Astrocyte (in vitro differentiated cells and primary cell): Measurements from ENCODE around the gene TTLL5. TPM values are rescaled to one million over a fixed set of nuclear protein-coding genes. Genes with fewer than 3 reads are reported as not detected.

ENCODE experiments used
- DNase-seq: peaks from one replicate; pipeline ENCODE4 v3.0.0-alpha.2; 2010; ENCODE audit warnings: low read depth
- FAIRE-seq: peaks from 2 replicates; lab custom pipeline; 2011; peaks lifted over from hg19 to GRCh38; lab: Jason Lieb, UNC
- H2AFZ ChIP-seq: 2 replicates; pipeline ENCODE4 v1.6.0; 2012; ENCODE audit warnings: low read depth, low read length, inconsistent platforms
- H3K27ac ChIP-seq: 2 replicates; pipeline ENCODE4 v1.5.1; 2011; ENCODE audit warnings: low read depth, low read length, inconsistent platforms
- H3K27me3 ChIP-seq: 2 replicates; pipeline ENCODE4 v1.6.0; 2011; ENCODE audit warnings: low read length, inconsistent platforms; ENCODE audit not compliant: insufficient read depth
- H3K36me3 ChIP-seq: 2 replicates; pipeline ENCODE4 v1.5.1; 2011; ENCODE audit warnings: low read length, inconsistent platforms; ENCODE audit not compliant: insufficient read depth
- H3K4me1 ChIP-seq: 2 replicates; pipeline ENCODE4 v1.5.1; 2011; ENCODE audit warnings: low read length, inconsistent platforms; ENCODE audit not compliant: insufficient read depth
- H3K4me2 ChIP-seq: 2 replicates; pipeline ENCODE4 v1.6.0; 2012; ENCODE audit warnings: low read length, inconsistent platforms
- H3K4me3 ChIP-seq: 2 replicates; pipeline ENCODE4 v1.5.1; 2011; ENCODE audit warnings: low read depth, mild to moderate bottlenecking, low read length, inconsistent platforms; ENCODE audit not compliant: insufficient read depth
- H3K79me2 ChIP-seq: 2 replicates; pipeline ENCODE4 v1.6.0; 2012; ENCODE audit warnings: mild to moderate bottlenecking, low read length, inconsistent platforms; ENCODE audit not compliant: insufficient read depth
- H3K9ac ChIP-seq: 2 replicates; pipeline ENCODE4 v1.6.0; 2012; ENCODE audit warnings: mild to moderate bottlenecking, low read length, inconsistent platforms
- H3K9me3 ChIP-seq: 2 replicates; pipeline ENCODE4 v1.5.1; 2012; ENCODE audit warnings: low read depth, mild to moderate bottlenecking, low read length, inconsistent platforms; ENCODE audit not compliant: insufficient read depth
- H4K20me1 ChIP-seq: 2 replicates; pipeline ENCODE4 v1.6.0; 2012; ENCODE audit warnings: low read length, inconsistent platforms; ENCODE audit not compliant: insufficient read depth
- H3K27ac Mint-ChIP-seq: one replicate; pipeline ENCODE4 v1.8.0; 2021; ENCODE audit warnings: mild to moderate bottlenecking, mixed read lengths; ENCODE audit not compliant: unreplicated experiment
- H3K27me3 Mint-ChIP-seq: one replicate; pipeline ENCODE4 v1.8.0; 2021; ENCODE audit warnings: low read depth, mixed read lengths; ENCODE audit not compliant: unreplicated experiment
- H3K36me3 Mint-ChIP-seq: one replicate; pipeline ENCODE4 v1.8.0; 2021; ENCODE audit warnings: low read depth, mixed read lengths; ENCODE audit not compliant: unreplicated experiment
- H3K4me1 Mint-ChIP-seq: one replicate; pipeline ENCODE4 v1.8.0; 2021; ENCODE audit warnings: low read depth, mixed read lengths; ENCODE audit not compliant: unreplicated experiment
- H3K4me3 Mint-ChIP-seq: one replicate; pipeline ENCODE4 v1.8.0; 2021; ENCODE audit warnings: mild to moderate bottlenecking, moderate library complexity, mixed read lengths; ENCODE audit not compliant: unreplicated experiment
- H3K9me3 Mint-ChIP-seq: one replicate; pipeline ENCODE4 v1.8.0; 2021; ENCODE audit warnings: mild to moderate bottlenecking, mixed read lengths; ENCODE audit not compliant: unreplicated experiment
- EZH2 ChIP-seq: IDR thresholded peaks from 2 replicates; pipeline ENCODE4 v1.6.1; 2012; ENCODE audit warnings: mild to moderate bottlenecking, low read length, inconsistent platforms; ENCODE audit not compliant: insufficient read depth
- total RNA-seq: library from RNA; stranded (reverse); gene quantifications from 2 replicates; pipeline ENCODE4 v1.2.1, GENCODE V29; 2021
- TF ChIP-seq, protein P1 (sequence below): IDR thresholded peaks from 2 replicates; pipeline ENCODE4 v1.5.1; 2011; ENCODE audit warnings: low read depth, mild to moderate bottlenecking, inconsistent platforms, low read length, moderate library complexity; ENCODE audit not compliant: insufficient read depth

TTLL5 gene
- total RNA-seq, 1 donor from 2014 or later = 24.0 TPM

DNA sequence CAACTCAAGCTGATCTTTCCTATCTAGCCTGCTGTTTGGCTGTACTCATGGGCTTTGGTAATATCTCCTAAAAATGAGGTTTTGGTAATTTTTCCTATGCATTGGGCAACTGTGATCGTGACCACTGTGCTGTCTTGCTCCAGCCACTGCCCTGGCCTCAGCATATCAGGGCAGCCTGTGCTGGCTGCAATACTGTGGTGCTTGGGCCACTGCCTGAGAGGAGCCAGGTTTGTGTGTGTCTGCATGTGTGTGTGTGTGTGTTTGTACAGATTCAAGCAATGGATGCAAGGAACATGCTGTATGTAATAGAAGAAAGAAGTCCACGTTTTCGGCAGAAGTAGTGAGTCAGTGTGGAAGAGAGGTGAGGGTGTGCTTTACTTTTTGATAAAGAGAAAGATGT, 13.4 kb upstream of the TTLL5 start:
- Histone ChIP-seq H3K36me3 (peaks cover 30% of the 10 kb centered on the region), H3K27me3 (no peaks in the 10 kb centered on the region), H3K9ac (peak overlapping the region; percentile 68), H3K27ac (peak overlapping the region; percentile 90), H4K20me1 (no peaks in the 10 kb centered on the region), H3K79me2 (no peaks in the 10 kb centered on the region), H3K9me3 (no peaks in the 10 kb centered on the region), H3K4me3 (no peak overlapping the region), H3K4me2 (peak overlapping the region; percentile 75), H3K4me1 (peaks cover 37% of the 10 kb centered on the region), H2AFZ (no peak overlapping the region)
- Mint-ChIP-seq H3K27me3 (no peaks in the 10 kb centered on the region), H3K4me1 (peaks cover 42% of the 10 kb centered on the region), H3K4me3 (no peak overlapping the region), H3K27ac (peak overlapping the region; percentile 75), H3K9me3 (no peaks in the 10 kb centered on the region), H3K36me3 (peaks cover 13% of the 10 kb centered on the region)
- DNase-seq = peak; percentile 24
- TF ChIP-seq, protein P1, sequence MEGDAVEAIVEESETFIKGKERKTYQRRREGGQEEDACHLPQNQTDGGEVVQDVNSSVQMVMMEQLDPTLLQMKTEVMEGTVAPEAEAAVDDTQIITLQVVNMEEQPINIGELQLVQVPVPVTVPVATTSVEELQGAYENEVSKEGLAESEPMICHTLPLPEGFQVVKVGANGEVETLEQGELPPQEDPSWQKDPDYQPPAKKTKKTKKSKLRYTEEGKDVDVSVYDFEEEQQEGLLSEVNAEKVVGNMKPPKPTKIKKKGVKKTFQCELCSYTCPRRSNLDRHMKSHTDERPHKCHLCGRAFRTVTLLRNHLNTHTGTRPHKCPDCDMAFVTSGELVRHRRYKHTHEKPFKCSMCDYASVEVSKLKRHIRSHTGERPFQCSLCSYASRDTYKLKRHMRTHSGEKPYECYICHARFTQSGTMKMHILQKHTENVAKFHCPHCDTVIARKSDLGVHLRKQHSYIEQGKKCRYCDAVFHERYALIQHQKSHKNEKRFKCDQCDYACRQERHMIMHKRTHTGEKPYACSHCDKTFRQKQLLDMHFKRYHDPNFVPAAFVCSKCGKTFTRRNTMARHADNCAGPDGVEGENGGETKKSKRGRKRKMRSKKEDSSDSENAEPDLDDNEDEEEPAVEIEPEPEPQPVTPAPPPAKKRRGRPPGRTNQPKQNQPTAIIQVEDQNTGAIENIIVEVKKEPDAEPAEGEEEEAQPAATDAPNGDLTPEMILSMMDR = no peak
- no peak for TF ChIP-seq EZH2
- no peak for FAIRE-seq

DNA sequence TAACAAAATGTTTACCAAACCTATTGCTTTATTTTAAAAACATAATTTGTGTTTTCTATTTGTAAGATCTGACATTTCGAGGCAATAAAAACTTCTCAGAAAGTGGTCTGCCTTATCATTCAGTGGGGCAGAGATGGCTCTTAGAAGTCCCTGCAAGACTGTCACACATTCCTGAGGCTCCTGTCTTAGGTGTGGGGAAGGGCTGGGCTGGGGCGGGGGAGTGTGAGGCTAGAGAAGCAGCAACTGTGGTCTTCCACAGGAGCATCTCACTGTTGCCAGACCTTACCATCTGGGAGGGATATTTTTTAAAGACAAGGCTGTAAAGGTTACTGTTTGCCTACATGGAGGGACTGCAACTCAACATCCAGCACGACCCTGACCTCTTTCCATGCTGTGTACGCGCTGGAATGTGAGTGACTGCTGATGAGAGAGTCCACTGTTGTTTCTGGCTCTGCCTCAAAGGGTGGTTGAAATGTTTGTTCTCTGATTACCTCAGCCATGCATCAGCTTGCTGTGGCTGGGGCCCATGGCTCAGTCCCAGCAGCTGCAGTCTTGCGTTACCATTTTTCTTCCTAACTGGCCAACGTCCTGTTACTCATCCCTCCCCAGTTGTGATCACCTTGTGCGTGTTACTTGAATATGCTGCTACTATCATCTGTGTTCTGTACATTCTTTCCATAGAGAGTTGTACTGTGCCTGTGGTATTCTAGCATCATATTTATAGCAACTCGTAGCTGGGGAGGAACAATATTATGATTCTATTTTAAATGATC, 12.8 kb upstream of the TTLL5 start:
- H3K4me2 ChIP-seq = peak overlapping the region; percentile 75
- peaks cover 13% of the 10 kb centered on the region for H3K36me3 Mint-ChIP-seq
- H3K4me3 ChIP-seq = no peak overlapping the region
- H3K79me2 ChIP-seq = no peaks in the 10 kb centered on the region
- FAIRE-seq (peak; percentile 97), DNase-seq (peak; percentile 97)
- H3K27ac Mint-ChIP-seq = peak overlapping the region; percentile 87
- no peaks in the 10 kb centered on the region for H3K9me3 Mint-ChIP-seq
- H3K4me1 ChIP-seq = peaks cover 37% of the 10 kb centered on the region
- TF ChIP-seq, protein P1 = no peak
- TF ChIP-seq EZH2 = no peak
- H3K27me3 ChIP-seq = no peaks in the 10 kb centered on the region
- peak overlapping the region; percentile 90 for H3K27ac ChIP-seq
- peak overlapping the region; percentile 68 for H3K9ac ChIP-seq
- H3K27me3 Mint-ChIP-seq = no peaks in the 10 kb centered on the region
- H2AFZ ChIP-seq = no peak overlapping the region
- peaks cover 40% of the 10 kb centered on the region for H3K4me1 Mint-ChIP-seq
- no peaks in the 10 kb centered on the region for H4K20me1 ChIP-seq
- H3K9me3 ChIP-seq = no peaks in the 10 kb centered on the region
- H3K36me3 ChIP-seq = peaks cover 30% of the 10 kb centered on the region
- peak overlapping the region; percentile 17 for H3K4me3 Mint-ChIP-seq

DNA sequence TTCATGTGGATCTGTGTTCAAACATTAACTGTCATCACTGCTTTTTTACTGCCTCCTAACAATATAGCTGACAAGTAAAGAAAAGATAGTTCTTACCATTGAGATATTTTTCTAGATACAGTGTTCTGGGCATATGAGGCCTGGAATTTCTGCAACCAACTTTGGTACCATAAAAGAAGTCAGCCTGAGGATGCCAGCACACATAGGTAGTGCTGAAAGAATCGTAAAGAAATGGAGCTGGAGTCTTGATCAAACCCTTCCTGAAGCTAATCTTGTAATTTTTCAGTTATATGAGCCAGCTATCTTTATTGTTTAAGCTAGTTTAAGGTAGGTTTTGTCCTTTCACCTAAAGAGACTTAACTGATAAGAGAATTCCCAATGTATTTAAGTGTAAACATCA, 11.7 kb upstream of the TTLL5 start:
- no peaks in the 10 kb centered on the region for H3K9me3 Mint-ChIP-seq
- H3K36me3 ChIP-seq = peaks cover 30% of the 10 kb centered on the region
- peaks cover 39% of the 10 kb centered on the region for H3K4me1 Mint-ChIP-seq
- DNase-seq (no peak), FAIRE-seq (no peak)
- H3K36me3 Mint-ChIP-seq = peaks cover 13% of the 10 kb centered on the region
- H2AFZ ChIP-seq = no peak overlapping the region
- peak overlapping the region; percentile 50 for H3K9ac ChIP-seq
- peak overlapping the region; percentile 39 for H3K4me2 ChIP-seq
- H3K4me1 ChIP-seq = peaks cover 37% of the 10 kb centered on the region
- no peaks in the 10 kb centered on the region for H3K27me3 Mint-ChIP-seq
- H3K4me3 Mint-ChIP-seq = no peak overlapping the region
- peaks cover 3% of the 10 kb centered on the region for H4K20me1 ChIP-seq
- H3K27ac Mint-ChIP-seq = peak overlapping the region; percentile 90
- TF ChIP-seq, protein P1 = no peak
- no peak for TF ChIP-seq EZH2
- no peak overlapping the region for H3K4me3 ChIP-seq
- H3K79me2 ChIP-seq = no peaks in the 10 kb centered on the region
- no peaks in the 10 kb centered on the region for H3K9me3 ChIP-seq
- H3K27ac ChIP-seq = peak overlapping the region; percentile 78
- H3K27me3 ChIP-seq = no peaks in the 10 kb centered on the region
